Measurements from ENCODE around the gene DOCK9. TPM values are rescaled to one million over a fixed set of nuclear protein-coding genes. Genes with fewer than 3 reads are reported as not detected.
"Not testable (repeated sequence)": the region's sequence is repeated elsewhere in the genome, so short reads cannot be mapped to it uniquely, and the experiment has no call there.

Gene DOCK9
- total RNA-seq, 1 donor from 2014 or later = 89.1 TPM

DNA sequence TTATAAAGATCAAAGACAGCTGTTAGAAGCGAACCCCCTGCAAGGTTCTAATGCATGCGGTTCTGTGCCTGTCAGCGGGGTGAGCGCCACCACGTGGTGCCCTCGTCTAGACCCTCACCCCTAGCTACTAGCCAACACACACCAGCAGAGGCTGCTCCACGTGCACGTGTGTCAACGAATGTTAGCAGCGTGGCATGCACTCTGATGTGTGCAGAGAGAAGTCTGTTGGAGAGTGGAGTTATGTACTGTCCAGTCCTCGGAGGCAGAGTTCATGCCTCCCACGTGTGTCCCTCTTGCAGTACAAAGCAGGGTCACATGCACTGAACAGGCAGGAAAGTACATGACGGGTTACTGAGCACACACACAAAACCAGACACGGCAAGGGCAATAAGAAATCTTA lies 150.4 kb downstream of the DOCK9 start:
- no peak for DNase-seq (ENCODE audit: low read depth)

DNA sequence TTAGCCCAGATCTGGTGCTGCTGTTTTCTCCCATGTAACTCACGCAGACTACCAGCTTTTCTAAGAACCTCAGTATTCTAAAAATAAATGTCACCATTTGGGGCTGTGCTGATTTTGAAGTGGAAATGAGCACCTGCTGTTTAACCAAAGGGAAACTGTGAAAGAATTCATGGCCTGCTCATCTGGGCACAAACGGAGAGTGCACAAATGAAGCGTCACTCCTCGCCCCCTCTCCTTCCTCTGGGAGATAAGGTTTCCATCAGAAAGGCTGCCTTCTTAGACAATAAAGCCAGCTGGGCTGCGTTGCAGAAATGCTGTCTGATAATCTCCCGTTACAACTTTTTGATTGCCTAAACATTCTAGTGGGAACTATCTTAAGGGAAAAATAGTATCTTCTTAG lies 151.7 kb downstream of the DOCK9 start:
- DNase-seq (ENCODE audit: low read depth) = peak; percentile 54

DNA sequence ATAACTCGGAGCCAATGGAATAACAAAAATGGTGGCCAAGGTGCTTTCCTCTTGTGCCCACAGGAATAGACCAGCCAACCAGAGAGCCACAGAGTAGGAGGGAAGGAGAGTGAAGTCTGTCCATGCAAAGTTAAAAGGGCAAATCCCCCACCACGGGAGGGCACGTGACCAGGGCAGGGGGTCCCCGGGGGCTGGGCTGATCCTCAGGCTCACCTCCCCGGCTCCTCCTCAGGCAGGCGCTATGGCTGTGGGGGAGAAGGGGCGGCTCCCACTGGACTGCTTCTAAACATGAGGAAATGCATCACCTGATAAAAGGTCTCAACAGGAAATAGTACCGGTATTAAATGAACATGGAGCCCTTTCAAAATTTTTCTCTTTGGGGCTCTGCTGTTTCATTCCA lies 152.2 kb downstream of the DOCK9 start:
- no peak for DNase-seq (ENCODE audit: low read depth)

DNA sequence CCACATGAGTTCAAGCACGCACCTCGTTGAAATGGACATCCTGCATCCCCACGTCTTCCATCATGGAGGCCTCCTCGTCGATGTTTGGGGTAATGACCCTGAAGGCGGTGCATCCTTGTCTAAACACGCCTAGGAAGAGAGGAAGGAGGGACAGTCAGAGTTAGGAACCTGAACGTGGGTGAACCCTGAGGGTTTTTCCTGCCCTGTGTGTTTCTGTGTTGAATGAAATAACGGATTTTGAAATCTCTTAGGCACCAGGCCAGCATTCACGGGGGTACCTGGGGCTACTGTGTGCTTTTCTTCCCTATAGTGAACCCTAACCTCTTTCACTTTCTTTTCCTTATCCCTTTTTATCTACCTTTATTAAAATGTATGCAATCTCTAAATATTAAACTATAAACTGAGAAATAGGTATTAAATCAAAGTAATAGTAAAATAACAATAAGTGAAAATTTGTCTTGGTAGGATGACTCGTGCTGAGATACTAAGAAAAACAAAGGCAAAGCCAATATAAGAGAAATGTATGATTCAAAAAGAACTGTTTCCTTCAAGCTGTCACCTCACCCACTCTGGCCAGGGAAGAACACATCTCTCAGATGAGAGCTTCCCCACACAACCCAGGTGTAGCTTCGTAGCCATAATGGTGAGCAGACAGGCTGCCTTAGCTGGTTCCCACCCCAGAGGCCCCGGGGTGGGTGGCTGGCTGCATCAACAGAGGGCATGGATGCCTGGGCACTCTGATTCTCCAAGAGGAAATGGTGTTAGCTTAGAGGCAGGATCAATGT lies 153.3 kb downstream of the DOCK9 start:
- DNase-seq (ENCODE audit: low read depth) = no peak

DNA sequence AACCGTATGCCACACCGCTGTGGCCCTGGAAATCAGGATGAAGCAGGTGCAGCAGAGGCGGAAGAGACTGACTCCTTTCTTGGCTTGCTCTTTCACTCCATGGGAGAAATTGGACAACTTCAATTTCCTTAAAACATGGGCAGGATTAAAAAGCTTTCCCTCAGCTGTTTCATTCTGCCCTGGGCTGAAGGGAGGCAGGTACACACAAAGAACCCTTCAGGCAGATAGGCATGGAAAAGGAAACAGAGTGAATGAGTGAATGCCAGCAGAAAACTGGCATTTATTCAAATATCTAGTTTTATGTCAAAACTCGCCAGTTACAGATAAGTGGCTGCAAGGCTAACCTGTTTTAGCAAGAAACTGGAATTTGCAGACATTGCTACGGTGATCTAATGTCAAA lies 154.4 kb downstream of the DOCK9 start:
- no peak for DNase-seq (ENCODE audit: low read depth)

DNA sequence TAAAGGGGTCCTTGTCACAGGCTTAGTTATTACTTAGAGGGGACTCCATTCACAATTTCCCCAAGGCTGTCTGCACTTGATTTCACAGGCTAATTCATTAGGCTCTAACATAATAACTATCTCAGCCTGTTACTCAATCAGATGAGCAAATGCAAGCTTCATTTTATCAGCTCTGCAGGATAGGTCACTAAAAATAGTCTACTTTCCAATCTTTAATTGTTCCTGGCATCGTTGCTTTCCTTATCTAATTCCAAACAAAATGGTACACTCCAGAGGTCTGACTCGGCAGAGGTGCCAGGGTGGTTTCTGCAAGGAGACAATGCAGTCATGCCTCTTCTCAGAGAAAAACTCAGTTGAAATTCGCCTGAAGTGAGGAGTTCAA lies 155.6 kb downstream of the DOCK9 start:
- no peak for DNase-seq (ENCODE audit: low read depth)

DNA sequence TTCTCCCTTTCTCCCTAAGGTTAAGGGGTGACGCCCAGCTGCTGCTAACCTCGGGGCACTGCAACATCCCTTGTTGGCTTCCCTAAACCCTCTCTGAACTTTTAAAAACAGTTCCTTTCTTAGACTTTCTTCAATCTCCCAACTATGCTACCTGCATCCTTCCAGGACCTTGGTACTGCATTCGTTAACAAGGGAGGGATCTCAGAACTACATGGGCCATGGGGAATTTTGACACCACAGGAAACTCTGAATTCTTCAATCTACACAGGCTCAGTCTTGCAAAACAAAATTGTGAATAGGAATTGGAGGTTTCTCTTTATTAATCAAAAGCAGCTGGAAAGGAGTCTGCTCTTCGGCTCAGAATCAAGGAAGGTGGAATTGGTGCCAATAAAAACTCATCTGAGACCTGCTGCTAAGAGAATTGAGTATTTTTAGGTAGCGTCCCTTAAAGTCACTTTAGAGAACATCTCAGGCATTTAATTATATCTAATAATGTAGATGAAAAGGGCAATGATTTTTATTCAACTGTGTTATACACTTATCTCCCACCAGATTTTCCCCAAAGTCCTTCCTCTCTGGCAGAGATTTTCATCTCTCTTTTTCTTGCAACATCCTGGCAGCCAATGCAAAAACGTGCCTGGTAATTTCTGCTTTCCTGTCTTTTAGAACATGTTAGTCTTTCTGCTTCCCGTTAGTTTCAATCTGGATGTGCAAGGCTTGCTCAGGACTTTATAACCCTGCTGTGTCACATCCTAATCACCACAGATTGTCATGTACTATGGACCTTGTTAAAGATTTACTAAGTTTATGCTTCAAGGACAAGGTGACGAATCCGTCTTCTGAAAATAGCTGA lies 156.3 kb downstream of the DOCK9 start:
- no peak for DNase-seq (ENCODE audit: low read depth)

DNA sequence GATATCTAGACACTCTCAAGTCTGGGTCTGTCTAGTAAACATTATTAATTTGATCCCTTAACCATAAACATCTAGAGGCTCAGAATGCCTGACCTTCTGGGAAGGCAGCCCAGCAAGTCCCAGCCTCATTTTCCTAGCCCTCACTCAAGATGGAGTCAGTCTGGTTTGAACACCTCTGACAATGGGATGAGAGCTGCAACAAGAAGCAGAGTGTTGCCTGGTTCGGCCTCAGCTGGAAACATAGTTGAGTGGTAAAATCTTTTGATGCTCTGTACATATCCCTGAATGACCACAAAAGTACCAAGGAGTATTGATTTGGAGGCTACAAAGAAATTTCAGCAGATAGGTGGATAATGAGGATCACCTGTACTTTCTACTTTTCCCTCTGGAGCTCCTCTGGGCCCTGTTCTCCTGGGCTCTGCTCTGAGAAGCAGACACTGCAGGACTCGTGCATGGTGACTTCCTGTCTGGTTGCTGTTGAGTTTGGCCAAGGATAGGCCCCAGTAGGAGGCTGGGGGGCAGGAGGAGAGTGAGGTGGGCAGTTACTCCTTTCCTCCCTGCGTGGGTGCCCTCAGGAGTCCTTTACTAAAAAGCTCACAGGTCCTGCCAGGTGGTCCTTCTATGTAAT lies 157.0 kb downstream of the DOCK9 start:
- no peak for DNase-seq (ENCODE audit: low read depth)

DNA sequence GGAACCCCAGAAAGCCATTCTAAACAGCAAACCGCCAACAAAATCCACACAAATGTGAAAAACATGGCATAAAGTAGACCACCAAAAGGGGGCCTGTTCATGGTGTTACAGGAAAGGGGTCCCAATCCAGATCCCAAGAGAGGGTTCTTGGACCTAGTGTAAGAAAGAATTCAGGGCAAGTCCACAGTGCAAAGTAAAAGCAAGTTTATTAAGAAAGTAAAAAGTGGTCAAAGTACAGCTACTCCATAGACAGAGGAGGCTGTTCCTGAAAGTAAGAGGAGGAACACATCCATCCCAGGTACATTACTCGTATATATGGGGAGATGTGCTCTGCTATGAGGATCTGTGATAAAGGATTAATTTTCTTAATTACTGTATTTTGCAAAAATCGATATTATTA lies 157.6 kb downstream of the DOCK9 start:
- DNase-seq (ENCODE audit: low read depth) = no peak

DNA sequence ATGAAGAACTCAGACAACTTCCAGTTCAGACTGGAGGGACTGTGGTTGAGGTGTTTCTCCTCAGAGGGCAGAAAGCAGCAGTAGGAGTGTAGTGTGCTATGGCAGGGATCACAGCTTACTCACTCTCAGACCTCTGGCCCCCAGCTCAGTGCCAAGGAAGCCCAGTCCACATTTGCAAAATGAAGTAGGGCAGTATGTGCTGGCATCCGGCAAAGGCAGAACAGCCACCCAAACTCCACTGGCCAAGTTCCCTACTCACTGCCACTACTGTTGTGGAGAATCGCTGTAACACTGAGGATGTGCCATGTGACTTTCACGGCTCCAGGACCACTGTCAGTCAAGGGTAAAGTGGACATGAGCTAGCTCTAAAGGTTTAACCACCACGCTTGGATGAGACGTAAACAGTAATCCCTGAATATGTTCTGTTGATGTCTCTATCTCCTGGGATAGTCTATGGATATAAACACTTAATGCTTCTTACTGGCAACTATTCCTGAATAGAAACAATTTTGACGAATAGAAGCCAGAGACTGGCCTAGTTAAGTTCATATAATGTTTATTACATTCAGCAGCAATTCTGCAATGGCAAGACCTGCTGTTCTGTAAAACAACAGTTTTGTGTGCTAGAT lies 158.4 kb downstream of the DOCK9 start:
- no peak for DNase-seq (ENCODE audit: low read depth)

DNA sequence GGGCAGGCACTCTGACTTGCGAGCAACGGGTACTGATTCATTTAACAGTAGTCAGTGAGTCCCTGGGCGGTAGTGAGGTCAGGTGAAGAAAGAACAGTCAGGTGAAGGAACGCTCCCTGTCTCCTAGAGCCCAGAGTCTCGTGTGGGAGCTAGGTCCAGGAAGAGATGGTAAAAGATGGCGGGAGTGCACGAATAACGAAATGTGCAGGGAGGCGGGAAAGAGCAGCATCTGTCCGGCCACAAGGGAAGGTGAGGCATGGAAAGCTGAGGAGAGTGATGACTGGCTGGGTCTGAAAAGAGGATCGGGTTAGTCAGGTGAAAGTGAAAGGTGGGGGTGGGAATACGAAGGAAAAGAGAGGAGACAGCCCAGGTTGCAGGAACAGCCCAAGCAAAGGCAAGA lies 161.5 kb downstream of the DOCK9 start:
- DNase-seq (ENCODE audit: low read depth) = no peak

DNA sequence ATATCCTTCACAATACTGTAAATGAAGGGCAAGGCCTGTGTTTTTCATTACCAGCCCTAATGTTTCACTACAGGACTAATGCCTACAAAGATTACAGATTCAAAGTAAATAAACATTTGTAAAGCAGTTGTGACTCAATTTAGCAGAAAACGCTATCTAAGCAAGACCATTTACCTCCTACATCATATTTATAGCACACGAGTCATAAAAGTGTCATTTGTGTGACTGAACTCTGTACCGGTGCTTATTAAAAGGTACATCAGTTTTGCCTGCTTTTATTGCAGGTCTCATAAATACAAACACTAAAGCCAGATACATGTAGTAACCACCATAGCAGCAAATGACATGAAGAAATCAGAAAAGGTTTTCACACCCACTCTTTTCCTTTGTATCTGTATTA lies 163.9 kb downstream of the DOCK9 start:
- no peak for DNase-seq (ENCODE audit: low read depth)

DNA sequence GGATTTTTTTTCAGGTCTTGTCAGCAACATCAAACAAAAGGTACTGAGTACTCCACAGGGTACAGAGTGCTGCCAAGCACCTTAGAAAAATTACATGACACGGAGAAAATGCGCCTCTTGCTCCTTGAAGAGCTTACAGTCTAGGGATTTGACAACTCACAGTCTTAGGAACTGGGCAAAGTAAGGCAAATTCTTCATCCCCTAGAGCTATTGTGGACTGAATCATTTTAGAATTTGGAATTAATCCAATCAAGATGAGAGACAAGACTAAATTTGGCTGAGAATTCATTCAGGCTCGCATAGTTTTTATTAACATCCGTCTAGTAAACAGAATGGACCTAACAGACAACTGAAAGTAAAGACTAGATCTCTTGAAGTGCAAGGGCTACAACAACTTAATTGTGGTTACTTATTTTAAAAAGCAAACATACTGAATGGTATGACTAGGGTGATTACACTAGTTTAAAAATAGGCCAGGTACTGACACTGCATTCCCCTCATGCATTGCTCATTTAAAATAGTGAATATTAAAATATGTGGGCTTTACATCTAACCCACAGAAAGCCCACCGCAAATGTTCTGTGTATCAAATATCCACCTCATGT lies 165.6 kb downstream of the DOCK9 start:
- DNase-seq (ENCODE audit: low read depth) = not testable (repeated sequence)

DNA sequence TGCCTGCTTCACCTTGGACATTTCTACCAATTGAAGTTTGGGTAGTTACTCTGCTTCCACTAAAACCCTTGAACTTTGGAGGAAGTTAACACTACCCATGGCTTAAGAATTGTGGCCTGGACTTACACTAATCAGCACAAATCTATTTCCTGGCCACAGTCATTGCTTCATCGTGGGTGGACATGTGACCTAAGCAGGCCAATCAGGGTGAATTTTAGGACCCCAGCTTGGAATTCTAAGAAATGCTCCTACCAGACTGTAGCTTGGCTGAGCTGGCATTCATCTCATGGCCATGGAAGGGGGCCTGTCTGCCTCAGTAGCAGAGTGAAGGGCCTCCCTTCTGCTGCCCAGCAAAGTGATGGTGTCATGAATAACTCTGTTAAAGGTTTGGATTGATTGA lies 167.1 kb downstream of the DOCK9 start:
- no peak for DNase-seq (ENCODE audit: low read depth)

DNA sequence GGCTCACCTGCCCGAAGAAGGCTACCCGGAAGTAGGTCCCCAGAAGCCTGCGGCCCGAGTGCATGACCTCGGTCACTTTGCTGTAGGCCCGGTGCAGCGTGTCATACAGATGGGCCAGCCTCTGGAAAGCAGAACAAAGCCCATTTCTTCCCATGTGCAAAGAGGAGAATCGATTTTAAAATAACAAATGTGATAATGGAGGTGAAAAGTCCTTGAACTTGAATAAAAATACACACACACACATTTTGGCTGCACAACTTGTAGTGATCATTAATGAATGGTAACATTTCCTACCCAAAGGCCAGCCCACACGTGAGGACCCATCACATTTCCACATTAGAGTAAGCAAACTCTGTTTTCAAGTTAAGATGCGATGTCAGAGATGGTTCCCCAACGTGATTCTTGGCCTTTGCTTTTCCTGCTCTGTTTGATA lies 168.5 kb downstream of the DOCK9 start:
- no peak for DNase-seq (ENCODE audit: low read depth)

DNA sequence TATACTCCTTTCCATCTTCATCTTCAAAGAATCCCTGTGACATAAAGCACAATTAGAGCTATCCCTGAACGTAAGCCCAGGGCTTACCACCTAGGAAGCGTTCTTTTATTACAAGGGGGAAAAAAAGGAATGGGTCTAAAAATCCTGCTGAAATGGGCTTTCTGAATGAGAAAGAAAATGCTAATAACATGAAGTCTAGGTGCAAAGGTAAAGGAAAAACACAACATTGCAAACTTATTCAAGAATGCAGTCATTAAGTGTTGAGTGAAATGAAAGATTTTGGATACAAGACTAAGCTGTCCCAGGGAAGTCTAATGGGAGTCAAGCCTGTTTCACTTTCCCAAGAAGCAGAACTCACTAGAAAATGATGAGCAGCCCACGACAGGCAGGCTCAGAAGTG lies 170.1 kb downstream of the DOCK9 start:
- DNase-seq (ENCODE audit: low read depth) = no peak

DNA sequence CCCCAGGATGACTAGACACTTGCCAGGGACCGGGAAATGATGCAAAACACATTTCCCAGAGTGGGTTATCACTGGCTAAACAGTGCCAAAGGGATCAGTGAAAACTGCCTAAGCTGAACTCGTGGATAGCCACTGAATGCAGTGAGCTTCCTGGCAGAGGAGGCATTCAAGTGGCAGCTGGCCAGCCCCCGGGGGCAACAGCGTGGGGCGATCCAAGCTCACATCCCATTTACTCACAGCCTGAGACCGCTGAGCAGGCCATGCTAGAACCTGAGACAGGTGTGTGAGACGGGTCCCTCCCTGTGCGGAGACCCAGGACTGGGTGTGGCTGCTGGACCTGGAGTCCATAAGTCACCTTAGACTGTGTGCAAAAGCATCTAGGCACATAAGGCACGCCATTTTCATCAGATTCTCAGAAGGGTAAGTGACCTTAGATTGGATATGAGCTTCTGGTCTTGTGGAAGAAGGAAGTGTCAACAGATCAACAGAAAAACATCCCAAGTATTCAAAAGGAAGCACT lies 173.5 kb downstream of the DOCK9 start:
- DNase-seq (ENCODE audit: low read depth) = no peak

DNA sequence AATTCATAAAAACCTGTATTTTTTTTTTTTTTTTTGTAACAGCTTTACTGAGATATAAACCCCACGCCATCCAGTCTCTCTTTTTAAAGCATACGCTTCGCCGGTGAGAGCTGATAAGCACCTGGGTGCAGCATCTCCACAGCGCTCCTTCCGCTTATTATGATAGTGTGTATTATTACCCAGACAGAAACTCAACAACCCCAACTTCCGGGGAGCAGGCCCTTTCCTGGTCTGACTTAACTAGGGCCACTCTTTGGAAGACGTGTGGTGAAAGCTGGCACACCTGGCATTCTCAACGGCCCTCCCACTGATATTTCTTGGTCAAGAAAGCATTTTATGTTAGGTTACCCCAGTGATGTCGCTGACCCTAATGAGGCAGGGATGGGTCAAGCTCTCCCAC lies 173.9 kb downstream of the DOCK9 start:
- DNase-seq (ENCODE audit: low read depth) = no peak

DNA sequence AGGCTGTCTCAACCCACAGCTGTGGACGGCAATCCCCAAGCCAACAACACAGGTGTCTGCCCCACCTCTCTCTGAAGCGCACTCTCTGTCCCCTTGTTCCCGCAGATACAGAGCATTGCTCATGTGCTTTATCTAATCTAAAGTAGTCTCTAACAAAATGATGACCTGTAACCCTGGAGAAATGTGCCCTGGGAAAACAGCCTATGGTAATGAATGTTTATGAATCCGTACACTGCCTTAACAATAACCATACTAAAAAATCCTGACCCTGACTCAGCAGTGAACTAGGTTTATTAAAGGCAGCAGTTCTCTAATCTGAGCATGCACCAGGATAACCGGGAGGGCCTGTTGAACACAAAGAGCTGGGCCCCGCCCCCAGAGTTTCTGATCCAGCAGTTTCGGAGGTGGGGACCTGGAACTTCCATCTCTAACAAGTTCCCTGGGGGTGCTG lies 174.7 kb downstream of the DOCK9 start:
- DNase-seq (ENCODE audit: low read depth) = no peak

DNA sequence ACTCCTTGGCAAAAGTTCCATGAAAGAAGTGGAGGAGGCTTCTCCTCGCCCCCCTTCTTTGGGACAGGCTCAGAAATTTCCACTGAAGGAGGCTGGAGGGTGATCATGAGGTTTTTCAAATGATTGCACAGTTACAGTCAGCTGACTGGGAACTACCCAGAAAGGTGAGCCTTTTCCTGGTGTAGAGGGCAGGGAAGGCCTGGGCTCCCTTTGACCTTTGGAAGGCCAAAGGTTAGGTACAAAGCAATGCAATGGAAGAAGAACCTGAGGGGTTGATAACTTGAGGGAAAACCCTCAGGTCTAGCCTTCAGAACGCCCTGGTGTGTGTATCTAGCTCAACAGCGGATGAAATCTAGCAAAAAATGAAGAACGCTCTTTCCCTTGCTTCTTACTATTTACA lies 175.3 kb downstream of the DOCK9 start:
- no peak for DNase-seq (ENCODE audit: low read depth)
